Epithelial cell of esophagus (primary cell): ENCODE measurements around the gene STYX.
"Not testable (repeated sequence)": the region's sequence is repeated elsewhere in the genome, so short reads cannot be mapped to it uniquely, and the experiment has no call there.

ENCODE experiments used
- DNase-seq: peaks from one replicate; pipeline ENCODE4 v3.0.0; 2010; ENCODE audit warnings: low read depth
- H3K4me3 ChIP-seq: 2 replicates; pipeline ENCODE4 v1.5.1; 2011; ENCODE audit warnings: mild to moderate bottlenecking, low read length, control low read depth
- CTCF ChIP-seq: IDR thresholded peaks from 2 replicates; pipeline ENCODE4 v1.5.1; 2011; ENCODE audit warnings: low read depth, mild to moderate bottlenecking, low read length, control low read depth, inconsistent platforms; ENCODE audit not compliant: insufficient read depth; ENCODE audit errors: missing control alignments

STYX gene

DNA sequence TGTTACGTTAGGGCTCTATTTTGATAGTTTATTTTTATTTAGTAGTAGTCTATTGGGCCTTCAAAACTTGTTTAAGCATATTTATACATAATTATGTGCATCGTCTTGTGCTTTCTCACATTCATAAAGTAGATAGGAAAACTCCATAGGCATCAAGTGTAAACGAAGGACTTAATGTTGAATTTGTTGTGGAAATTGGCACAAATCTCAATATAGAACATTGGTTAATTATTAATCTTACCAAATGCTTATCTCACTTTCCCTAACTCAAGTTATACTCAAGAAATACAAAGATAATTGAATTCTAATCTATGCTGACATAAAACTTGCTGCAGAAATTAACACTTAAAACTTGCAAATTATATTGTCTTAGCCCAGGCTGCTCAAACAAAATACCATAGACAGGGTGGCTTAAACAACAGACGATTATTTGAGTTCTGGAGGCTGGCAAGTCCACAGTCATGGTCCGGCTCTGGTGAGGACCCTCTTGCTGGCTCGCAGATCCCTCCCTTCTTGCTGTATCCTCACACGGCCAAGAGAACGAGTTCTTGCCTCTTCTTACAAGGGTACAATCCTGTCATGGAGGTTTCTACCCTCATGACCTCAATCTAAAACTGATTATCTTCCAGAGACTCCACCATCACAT, 18.8 kb downstream of the STYX start:
- no peak for TF ChIP-seq CTCF
- DNase-seq = no peak
- no peak overlapping the region for H3K4me3 ChIP-seq

DNA sequence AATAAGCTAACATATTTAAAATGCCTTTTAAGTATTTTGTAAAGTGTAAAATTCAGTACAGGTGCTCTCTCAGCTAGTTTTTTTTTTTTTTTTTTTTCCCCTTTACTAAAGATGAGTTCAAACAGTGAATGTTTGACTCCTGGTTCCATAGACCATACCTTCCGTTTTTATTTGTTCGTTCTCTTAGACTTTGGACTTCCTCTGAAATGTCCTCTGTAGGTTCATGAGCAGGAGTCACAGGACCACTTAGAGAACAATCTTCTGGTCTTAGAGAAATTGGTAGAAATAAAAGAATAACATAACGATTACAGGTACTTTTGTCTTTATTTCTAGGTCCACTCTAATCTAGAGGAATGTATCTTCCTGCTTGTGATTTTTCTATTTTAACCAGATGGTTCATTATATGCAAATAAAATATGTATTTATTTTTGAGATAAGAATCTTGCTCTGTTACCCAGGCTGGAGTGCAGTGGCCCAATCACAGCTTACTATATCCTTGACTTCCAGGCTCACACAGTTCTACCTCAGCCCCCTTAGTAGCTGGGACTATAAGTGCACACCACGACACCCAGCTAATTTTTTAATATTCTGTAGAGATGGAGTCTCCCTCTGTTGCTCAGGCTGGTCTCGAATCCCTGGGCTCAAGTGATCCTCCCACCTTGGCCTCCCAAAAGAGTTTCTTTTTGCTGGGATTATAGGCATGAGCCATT, 25.8 kb downstream of the STYX start:
- TF ChIP-seq CTCF = no peak
- H3K4me3 ChIP-seq = no peak overlapping the region
- DNase-seq = no peak

DNA sequence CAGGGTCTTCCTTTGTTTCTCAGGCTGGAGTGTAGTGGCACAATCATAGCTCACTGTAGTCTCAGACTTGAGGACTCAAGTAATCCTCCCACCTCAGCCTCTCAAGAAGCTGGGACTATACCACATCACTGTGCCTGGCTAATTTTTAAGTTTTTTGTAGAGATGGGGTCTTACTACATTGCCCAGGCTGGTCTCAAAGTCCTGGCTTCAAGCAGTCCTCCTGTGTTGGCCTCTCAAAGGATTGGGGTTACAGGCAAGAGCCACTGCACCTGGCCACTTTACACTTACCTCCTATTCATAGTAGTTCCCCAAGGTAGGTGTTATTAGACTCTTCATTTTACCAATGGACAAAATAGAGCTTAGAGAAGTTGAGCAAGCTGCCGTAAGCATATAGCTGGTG, 29.2 kb downstream of the STYX start:
- no peak for DNase-seq
- H3K4me3 ChIP-seq = no peak overlapping the region
- no peak for TF ChIP-seq CTCF

GRCh38 chr14:52762923-52763322, 33.0 kb downstream of the STYX start:
- H3K4me3 ChIP-seq = not testable (repeated sequence)

DNA sequence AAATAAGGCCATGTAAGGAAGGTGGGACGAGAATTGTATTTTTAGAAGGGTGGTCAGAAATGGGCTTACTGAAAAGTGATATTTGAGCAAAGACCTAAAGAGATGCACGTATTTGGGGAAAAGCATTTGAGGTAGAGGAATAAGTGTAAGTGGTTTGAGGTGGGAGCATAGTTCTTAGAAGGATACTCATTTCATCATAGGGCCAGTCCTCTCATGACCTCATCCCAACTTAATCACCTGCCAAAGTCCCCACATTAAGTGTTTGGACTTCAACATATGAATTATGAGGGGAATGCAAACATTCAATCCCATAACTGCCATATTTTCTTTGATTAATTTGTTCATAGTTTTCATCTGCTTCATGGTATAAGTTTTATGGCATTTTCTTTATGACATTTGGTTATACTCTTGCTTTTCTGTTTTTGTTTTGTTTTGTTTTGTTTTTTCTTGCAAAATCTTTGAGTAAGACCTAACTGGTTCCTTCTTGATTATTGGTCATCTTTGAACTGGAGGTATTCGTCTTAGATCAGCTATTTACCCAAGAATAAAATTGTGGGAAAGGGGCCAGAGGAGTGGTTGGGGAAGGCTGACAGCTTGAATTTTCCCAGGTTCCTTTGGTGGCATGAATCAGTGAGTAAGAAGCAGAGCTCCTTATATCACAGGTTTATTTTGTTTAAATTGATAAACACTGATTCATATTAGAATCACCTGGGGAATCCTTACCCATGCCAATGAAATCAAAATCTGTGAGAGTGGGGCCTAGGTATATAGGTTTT, 37.3 kb downstream of the STYX start:
- no peak overlapping the region for H3K4me3 ChIP-seq
- peak; percentile 36 for DNase-seq
- no peak for TF ChIP-seq CTCF

More at GRCh38 chr14:52762923-52763322, 33.0 kb downstream of the STYX start:
- not testable (repeated sequence) for DNase-seq

GRCh38 chr14:52769887-52770286, 39.9 kb downstream of the STYX start:
- H3K4me3 ChIP-seq = no peak overlapping the region
- no peak for TF ChIP-seq CTCF
- DNase-seq = peak; percentile 19

DNA sequence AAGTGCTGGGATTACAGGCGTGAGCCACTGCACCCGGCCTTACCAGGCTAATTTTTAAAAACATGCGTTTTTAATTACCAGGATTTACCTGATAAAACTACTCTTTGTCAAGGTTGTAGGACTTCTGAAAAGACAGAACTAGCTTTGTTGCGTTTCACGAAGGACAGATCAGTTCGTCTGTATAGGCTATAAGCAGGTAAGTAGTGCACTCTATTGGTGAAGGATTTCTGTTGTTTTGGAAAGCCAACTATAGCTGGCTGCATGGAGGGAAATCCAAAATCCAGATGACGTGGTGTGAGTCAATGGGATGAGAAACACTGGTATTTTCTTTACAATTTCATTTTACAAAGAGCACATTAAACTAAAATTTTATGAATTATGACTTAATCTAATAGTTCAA, 46.9 kb downstream of the STYX start:
- no peak for TF ChIP-seq CTCF
- no peak for DNase-seq
- H3K4me3 ChIP-seq = no peak overlapping the region
